Osteocyte (in vitro differentiated cells): ENCODE measurements around the gene CEP85L. TPM values are rescaled to one million over a fixed set of nuclear protein-coding genes. Genes with fewer than 3 reads are reported as not detected.

Experiments used
- DNase-seq: peaks from one replicate; pipeline ENCODE4 v3.0.0; 2021; ENCODE audit warnings: mixed read lengths; ENCODE audit not compliant: unreplicated experiment; ENCODE audit errors: extremely low spot score
- H3K27ac Mint-ChIP-seq: one replicate; pipeline ENCODE4 v1.8.0; 2021; ENCODE audit warnings: mild to moderate bottlenecking, mixed read lengths; ENCODE audit not compliant: unreplicated experiment
- H3K27me3 Mint-ChIP-seq: one replicate; pipeline ENCODE4 v1.8.0; 2021; ENCODE audit warnings: mixed read lengths; ENCODE audit not compliant: unreplicated experiment
- H3K36me3 Mint-ChIP-seq: one replicate; pipeline ENCODE4 v1.8.0; 2021; ENCODE audit warnings: mixed read lengths; ENCODE audit not compliant: unreplicated experiment
- H3K4me1 Mint-ChIP-seq: one replicate; pipeline ENCODE4 v1.8.0; 2021; ENCODE audit warnings: mixed read lengths; ENCODE audit not compliant: unreplicated experiment
- H3K4me3 Mint-ChIP-seq: one replicate; pipeline ENCODE4 v1.8.0; 2021; ENCODE audit warnings: mild to moderate bottlenecking, moderate library complexity, mixed read lengths; ENCODE audit not compliant: unreplicated experiment
- H3K9me3 Mint-ChIP-seq: one replicate; pipeline ENCODE4 v1.8.0; 2021; ENCODE audit warnings: mixed read lengths; ENCODE audit not compliant: unreplicated experiment
- total RNA-seq: library from RNA; stranded (reverse); gene quantifications from 2 replicates; pipeline ENCODE4 v1.2.1, GENCODE V29; 2021
- TF ChIP-seq, protein P1 (sequence below): fragments of 200-600 bp; sonication (generic); IDR thresholded peaks from 2 replicates; pipeline ENCODE4 v1.5.0; 2021; ENCODE audit warnings: antibody characterized with exemption, mild to moderate bottlenecking, moderate library complexity

The CEP85L gene
- total RNA-seq, 1 donor from 2014 or later, result 10.4 TPM

DNA sequence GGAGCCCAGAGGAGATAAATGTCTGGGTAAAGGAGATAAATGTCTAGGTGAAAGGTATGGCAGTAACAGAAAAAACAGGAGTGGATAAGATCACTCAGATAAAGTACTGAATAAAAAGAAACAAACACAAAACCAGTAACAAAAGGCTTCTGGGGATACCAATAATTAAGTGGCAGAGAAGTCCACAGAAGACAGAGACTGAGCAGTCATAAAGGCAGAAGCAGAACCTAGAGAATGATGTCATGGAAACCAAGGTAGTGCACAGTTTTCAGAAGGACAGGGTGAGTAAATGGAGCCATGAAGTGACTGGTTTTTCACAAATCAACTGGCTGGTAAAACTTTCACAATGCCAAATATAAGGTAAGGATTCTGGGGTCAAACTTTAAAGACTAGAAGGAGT lies 184.2 kb downstream of the CEP85L start:
- Mint-ChIP-seq H3K4me1 (no peaks in the 10 kb centered on the region), H3K4me3 (no peak overlapping the region), H3K36me3 (peaks cover 32% of the 10 kb centered on the region), H3K27me3 (no peaks in the 10 kb centered on the region), H3K27ac (no peak overlapping the region), H3K9me3 (no peaks in the 10 kb centered on the region)
- TF ChIP-seq, protein P1, sequence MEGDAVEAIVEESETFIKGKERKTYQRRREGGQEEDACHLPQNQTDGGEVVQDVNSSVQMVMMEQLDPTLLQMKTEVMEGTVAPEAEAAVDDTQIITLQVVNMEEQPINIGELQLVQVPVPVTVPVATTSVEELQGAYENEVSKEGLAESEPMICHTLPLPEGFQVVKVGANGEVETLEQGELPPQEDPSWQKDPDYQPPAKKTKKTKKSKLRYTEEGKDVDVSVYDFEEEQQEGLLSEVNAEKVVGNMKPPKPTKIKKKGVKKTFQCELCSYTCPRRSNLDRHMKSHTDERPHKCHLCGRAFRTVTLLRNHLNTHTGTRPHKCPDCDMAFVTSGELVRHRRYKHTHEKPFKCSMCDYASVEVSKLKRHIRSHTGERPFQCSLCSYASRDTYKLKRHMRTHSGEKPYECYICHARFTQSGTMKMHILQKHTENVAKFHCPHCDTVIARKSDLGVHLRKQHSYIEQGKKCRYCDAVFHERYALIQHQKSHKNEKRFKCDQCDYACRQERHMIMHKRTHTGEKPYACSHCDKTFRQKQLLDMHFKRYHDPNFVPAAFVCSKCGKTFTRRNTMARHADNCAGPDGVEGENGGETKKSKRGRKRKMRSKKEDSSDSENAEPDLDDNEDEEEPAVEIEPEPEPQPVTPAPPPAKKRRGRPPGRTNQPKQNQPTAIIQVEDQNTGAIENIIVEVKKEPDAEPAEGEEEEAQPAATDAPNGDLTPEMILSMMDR, result no peak
- DNase-seq, result no peak

DNA sequence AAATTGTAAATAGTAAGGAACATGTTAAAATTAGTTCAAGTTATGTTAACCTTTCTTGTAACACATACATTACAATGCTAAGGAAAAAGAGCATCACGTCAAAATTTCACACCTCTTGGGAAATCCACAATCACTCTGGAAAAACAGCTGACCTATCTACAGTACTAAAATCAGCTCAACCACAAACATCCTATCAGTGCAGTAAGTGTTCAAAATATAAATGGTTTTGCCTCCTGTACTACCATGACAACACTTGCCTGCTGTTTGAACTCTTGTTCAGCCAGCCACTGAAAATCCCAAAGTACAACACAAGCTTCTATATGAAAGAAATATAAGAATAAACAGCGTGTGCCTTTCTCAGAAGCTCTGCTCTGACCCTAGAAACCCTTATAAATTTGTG lies 186.8 kb downstream of the CEP85L start:
- Mint-ChIP-seq H3K27ac (no peak overlapping the region), H3K36me3 (peaks cover 30% of the 10 kb centered on the region), H3K4me1 (no peaks in the 10 kb centered on the region), H3K9me3 (no peaks in the 10 kb centered on the region), H3K4me3 (no peak overlapping the region), H3K27me3 (no peaks in the 10 kb centered on the region)
- TF ChIP-seq, protein P1, result no peak
- no peak for DNase-seq

- Mint-ChIP-seq H3K4me3 (no peak overlapping the region), H3K27ac (no peak overlapping the region), H3K4me1 (no peaks in the 10 kb centered on the region), H3K36me3 (peaks cover 14% of the 10 kb centered on the region), H3K9me3 (peaks cover 8% of the 10 kb centered on the region), H3K27me3 (no peaks in the 10 kb centered on the region)
- TF ChIP-seq, protein P1, result no peak
- no peak for DNase-seq
These were observed 190.4 kb downstream of the CEP85L start for GRCh38 chr6:118460958-118461470.

DNA sequence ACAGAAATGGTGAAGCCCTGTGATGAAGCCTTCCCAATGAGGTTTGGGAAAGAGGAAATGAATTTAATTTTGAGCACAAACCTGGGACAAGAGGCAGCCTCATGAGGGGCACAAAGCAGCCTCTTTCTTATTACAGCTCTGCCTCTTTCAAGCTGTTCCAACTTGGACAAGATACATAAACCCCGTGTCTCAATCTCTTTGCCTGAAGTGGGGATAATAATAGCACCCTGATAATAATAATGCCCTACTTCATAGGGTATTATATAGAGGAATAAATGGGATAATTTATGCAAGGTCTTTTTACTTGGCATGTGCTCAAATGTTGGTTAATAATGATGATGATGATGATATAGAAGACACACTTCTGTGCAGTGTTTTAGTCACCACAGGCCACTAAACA lies 194.4 kb downstream of the CEP85L start:
- no peaks in the 10 kb centered on the region for H3K27me3 Mint-ChIP-seq

DNA sequence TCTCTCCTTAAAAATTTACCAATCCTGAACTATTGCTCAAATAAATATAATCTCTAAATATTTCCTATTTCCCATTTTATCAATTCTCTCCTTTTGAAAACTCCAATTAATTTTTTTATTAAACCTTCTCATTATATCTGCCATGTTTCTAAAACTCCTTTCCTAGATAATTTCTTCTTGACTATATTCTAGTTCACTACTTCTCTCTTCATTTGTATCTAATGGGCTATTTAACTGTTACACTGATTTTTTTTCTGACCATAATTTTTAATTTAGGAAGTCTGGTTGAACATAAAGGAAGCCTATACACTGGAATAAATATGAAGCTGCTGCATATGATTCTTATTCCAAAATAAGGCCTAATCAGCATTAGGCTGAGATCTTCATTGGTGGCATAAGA lies 199.6 kb downstream of the CEP85L start:
- no peak for DNase-seq
- TF ChIP-seq, protein P1, result no peak
- peaks cover 64% of the 10 kb centered on the region for H3K9me3 Mint-ChIP-seq
- no peaks in the 10 kb centered on the region for H3K4me1 Mint-ChIP-seq
- H3K4me3 Mint-ChIP-seq, result no peak overlapping the region
- H3K36me3 Mint-ChIP-seq, result peaks cover 4% of the 10 kb centered on the region
- H3K27me3 Mint-ChIP-seq, result no peaks in the 10 kb centered on the region
- H3K27ac Mint-ChIP-seq, result no peak overlapping the region

More for the DNA sequence above, 194.4 kb downstream of the CEP85L start:
- Mint-ChIP-seq H3K36me3 (peaks cover 10% of the 10 kb centered on the region), H3K4me3 (no peak overlapping the region), H3K4me1 (no peaks in the 10 kb centered on the region), H3K27ac (no peak overlapping the region), H3K9me3 (peaks cover 39% of the 10 kb centered on the region)
- no peak for DNase-seq
- TF ChIP-seq, protein P1, result no peak
